A673 (cell line): ENCODE results near the gene OR52N5. TPM values are rescaled to one million over a fixed set of nuclear protein-coding genes. Genes with fewer than 3 reads are reported as not detected.

Experiments
- BruUV-seq: library from RNA; stranded (reverse); fragments of 400-500 nt; replicated peaks from 2 replicates; lab custom pipeline; 2021; lab: Mats Ljungman, UMichigan
- CTCF ChIA-PET: fragments of 300-600 bp; sonication (Branson Sonifier 250); formaldehyde crosslinking; loops from one replicate; lab custom pipeline; 2022; ENCODE audit warnings: antibody characterized with exemption; lab: Charles Lee
- POLR2A ChIA-PET: fragments of 300-600 bp; sonication (Branson Sonifier 250); formaldehyde crosslinking; loops from one replicate; lab custom pipeline; 2022; ENCODE audit warnings: antibody characterized with exemption; ENCODE audit not compliant: low non-redundant PET; lab: Charles Lee
- DNase-seq: peaks from one replicate; pipeline ENCODE4 v3.0.0-alpha.2; 2015; ENCODE audit warnings: low spot score
- H3K27ac ChIP-seq: fragments of 200-600 bp; sonication (generic); 2 replicates; pipeline ENCODE4 v1.5.1; 2016; ENCODE audit warnings: mixed run types, low read depth, mild to moderate bottlenecking, mixed read lengths, antibody characterized with exemption, low read length; ENCODE audit not compliant: poor library complexity, severe bottlenecking
- H3K27me3 ChIP-seq: fragments of 200-600 bp; sonication (generic); replicated peaks from 2 replicates; pipeline ENCODE4 v1.6.1; 2017; ENCODE audit warnings: mixed run types, low read depth, mild to moderate bottlenecking, mixed read lengths, antibody characterized with exemption, low read length; ENCODE audit not compliant: insufficient read depth, poor library complexity
- H3K36me3 ChIP-seq: fragments of 200-600 bp; sonication (generic); 2 replicates; pipeline ENCODE4 v1.6.1; 2016; ENCODE audit warnings: mixed run types, mild to moderate bottlenecking, mixed read lengths, antibody characterized with exemption, low read length; ENCODE audit not compliant: insufficient read depth, poor library complexity, severe bottlenecking
- H3K4me1 ChIP-seq: fragments of 200-600 bp; sonication (generic); 2 replicates; pipeline ENCODE4 v1.6.1; 2017; ENCODE audit warnings: mixed run types, mild to moderate bottlenecking, mixed read lengths, antibody characterized with exemption, low read length; ENCODE audit not compliant: insufficient read depth, poor library complexity, severe bottlenecking
- H3K4me3 ChIP-seq: fragments of 200-600 bp; sonication (generic); 2 replicates; pipeline ENCODE4 v1.5.1; 2016; ENCODE audit warnings: low read depth, mixed run types, mild to moderate bottlenecking, mixed read lengths, low read length; ENCODE audit not compliant: poor library complexity, severe bottlenecking
- H3K9me3 ChIP-seq: fragments of 200-600 bp; sonication (generic); 2 replicates; pipeline ENCODE4 v1.6.1; 2016; ENCODE audit warnings: mixed run types, low read depth, mild to moderate bottlenecking, mixed read lengths, antibody characterized with exemption, low read length; ENCODE audit not compliant: poor library complexity, severe bottlenecking
- EZH2 ChIP-seq: fragments of 200-600 bp; sonication (generic); IDR thresholded peaks from 2 replicates; pipeline ENCODE4 v1.6.1; 2017; ENCODE audit warnings: borderline replicate concordance, low read depth, mild to moderate bottlenecking, mixed read lengths, antibody characterized with exemption, low read length; ENCODE audit not compliant: poor library complexity, severe bottlenecking
- intact Hi-C: fragments of 100-400 bp; cut with micrococcal nuclease; formaldehyde crosslinking; loops from one replicate; pipeline ENCODE4 v1.10.0; 2022; ENCODE audit not compliant: unreplicated experiment
- total RNA-seq: library from RNA; stranded (reverse); gene quantifications from 2 replicates; pipeline ENCODE4 v1.2.3, GENCODE V29; 2021
- TF ChIP-seq, protein P1 (sequence below): fragments of 300-800, 200-600 bp; sonication (generic); conservative IDR thresholded peaks from 2 replicates; pipeline ENCODE4 v1.5.1; 2017; ENCODE audit warnings: low read depth, mild to moderate bottlenecking, antibody characterized with exemption, low read length, moderate library complexity, mixed read lengths

OR52N5 gene
- total RNA-seq, 1 experiment from 2014 or later = not detected

DNA sequence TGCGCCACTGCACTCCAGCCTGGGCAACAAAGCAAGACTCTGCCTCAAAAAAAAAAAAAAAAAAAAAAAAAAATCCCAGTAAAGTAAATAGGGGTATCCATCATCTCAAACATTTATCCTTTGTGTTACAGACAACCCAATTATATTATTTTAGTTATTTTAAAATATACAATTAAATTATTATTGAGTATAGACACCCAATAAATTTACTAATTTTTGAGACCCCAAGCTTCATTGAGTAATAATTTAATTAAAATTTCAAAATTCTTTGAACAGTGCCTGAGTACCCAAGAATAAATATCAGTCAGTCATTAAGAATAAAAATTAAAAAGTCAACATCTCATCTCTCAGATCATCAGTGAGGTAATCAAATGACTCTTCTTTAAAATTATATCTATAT lies 29.2 kb downstream of the OR52N5 start, which contains the start of gene OR52N4:
OR52N4 (plus strand) TSS at position 301 of the 400 bp plus-strand sequence. CDS start 498 bp downstream, outside the sequence.
- Histone ChIP-seq H3K9me3 (no peaks in the 10 kb centered on the region), H3K36me3 (no peaks in the 10 kb centered on the region), H3K27ac (no peak within 1 kb of the TSS), H3K4me3 (no peak within 1 kb of the TSS), H3K27me3 (peaks cover 6% of the 10 kb centered on the region), H3K4me1 (no peaks in the 10 kb centered on the region)
- intact Hi-C loops = no loop called here
- CTCF ChIA-PET = no interaction called here
- no peak for DNase-seq
- TF ChIP-seq EZH2 = no peak
- TF ChIP-seq, protein P1, sequence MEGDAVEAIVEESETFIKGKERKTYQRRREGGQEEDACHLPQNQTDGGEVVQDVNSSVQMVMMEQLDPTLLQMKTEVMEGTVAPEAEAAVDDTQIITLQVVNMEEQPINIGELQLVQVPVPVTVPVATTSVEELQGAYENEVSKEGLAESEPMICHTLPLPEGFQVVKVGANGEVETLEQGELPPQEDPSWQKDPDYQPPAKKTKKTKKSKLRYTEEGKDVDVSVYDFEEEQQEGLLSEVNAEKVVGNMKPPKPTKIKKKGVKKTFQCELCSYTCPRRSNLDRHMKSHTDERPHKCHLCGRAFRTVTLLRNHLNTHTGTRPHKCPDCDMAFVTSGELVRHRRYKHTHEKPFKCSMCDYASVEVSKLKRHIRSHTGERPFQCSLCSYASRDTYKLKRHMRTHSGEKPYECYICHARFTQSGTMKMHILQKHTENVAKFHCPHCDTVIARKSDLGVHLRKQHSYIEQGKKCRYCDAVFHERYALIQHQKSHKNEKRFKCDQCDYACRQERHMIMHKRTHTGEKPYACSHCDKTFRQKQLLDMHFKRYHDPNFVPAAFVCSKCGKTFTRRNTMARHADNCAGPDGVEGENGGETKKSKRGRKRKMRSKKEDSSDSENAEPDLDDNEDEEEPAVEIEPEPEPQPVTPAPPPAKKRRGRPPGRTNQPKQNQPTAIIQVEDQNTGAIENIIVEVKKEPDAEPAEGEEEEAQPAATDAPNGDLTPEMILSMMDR = no peak
- no TSS peak for BruUV-seq
- POLR2A ChIA-PET = no interaction called here

DNA sequence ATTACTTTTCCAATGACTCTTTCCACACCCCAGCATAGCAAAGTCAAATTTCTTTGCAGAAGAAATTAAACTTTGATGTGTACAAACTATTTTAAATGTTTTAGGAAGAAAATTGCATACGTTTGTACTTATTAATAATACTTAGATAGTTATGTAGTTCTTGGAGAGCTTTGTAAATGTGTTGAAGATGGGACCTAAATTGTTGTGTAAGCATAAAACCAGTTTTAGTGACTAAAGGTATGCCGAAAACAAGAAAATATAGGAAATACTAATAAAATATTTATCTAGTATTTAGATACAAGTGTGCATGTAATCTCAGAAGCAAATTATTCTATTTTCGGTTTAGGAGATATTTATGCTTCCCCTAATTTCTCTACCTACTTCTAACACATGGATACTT lies 33.3 kb downstream of the OR52N5 start:
- DNase-seq = no peak
- TF ChIP-seq EZH2 = no peak
- TF ChIP-seq, protein P1 = no peak
- BruUV-seq = no TSS peak
- no peak overlapping the region for H3K27ac ChIP-seq
- H3K4me1 ChIP-seq = no peaks in the 10 kb centered on the region
- no peaks in the 10 kb centered on the region for H3K36me3 ChIP-seq
- ChIA-PET POLR2A (no interaction called here), CTCF (no interaction called here)
- intact Hi-C loops = no loop called here
- H3K9me3 ChIP-seq = no peaks in the 10 kb centered on the region
- peaks cover 6% of the 10 kb centered on the region for H3K27me3 ChIP-seq
- no peak overlapping the region for H3K4me3 ChIP-seq

DNA sequence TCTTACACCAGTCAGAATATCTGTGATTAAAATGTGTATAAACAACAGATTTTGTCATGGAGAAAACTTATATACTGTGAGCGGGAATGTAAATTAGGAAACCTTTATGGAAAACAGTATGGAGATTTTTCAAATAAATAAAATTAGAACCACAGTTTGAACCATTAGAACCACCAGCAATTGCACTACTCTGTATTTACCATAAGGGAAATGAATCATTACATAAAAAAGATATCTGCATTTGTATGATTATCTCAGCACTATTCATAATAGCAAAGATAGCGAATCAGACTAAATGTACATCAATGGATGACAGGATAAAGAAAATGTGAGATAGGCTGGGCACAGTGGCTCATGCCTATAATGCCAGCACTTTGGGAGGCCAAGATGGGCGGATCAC lies 36.5 kb downstream of the OR52N5 start:
- Histone ChIP-seq H3K4me3 (no peak overlapping the region), H3K36me3 (no peaks in the 10 kb centered on the region), H3K9me3 (no peaks in the 10 kb centered on the region), H3K27me3 (no peaks in the 10 kb centered on the region), H3K4me1 (no peaks in the 10 kb centered on the region), H3K27ac (no peak overlapping the region)
- ChIA-PET POLR2A (no interaction called here), CTCF (no interaction called here)
- intact Hi-C loops = no loop called here
- no TSS peak for BruUV-seq
- no peak for TF ChIP-seq EZH2
- TF ChIP-seq, protein P1 = no peak
- no peak for DNase-seq
